ENCODE measurements around the gene MFSD6.

GRCh38 chr2:190425221-190425866 lies 17.2 kb downstream of the MFSD6 start:
- TF ChIP-seq CTCF (IDR thresholded peaks at IDR 0.05) (no peak), POLR2A (IDR thresholded peaks at IDR 0.05) (no peak)

All from Peyer's patch (tissue), 4 donors.